HL-60/S4 treated with phorbol 12-myristate 13-acetate at 8.2 ng/mL for 4 days and 3 days (cell line): ENCODE data around the gene FIG4.
"Not testable (repeated sequence)": the region's sequence is repeated elsewhere in the genome, so short reads cannot be mapped to it uniquely, and the experiment has no call there.

Experiments used
- in situ Hi-C: fragments of 300-500 bp; cut with MboI; formaldehyde crosslinking; loops from 2 replicates; pipeline ENCODE4 v1.15.0; 2022; ENCODE audit warnings: low sequenced_read_pairs

Gene FIG4

GRCh38 chr6:109690737-109691621 lies at the start of gene FIG4, which contains the start of gene AK9:
FIG4 (plus strand) TSS chr6:109691296; CDS start chr6:109691436, 140 bp downstream.
AK9 (minus strand) TSS chr6:109691202; CDS start chr6:109675745, 15,457 bp downstream.
- in situ Hi-C loops, result no loop called here

GRCh38 chr6:109644131-109644530 lies 47.0 kb upstream of the FIG4 start:
- in situ Hi-C loops, result no loop called here

- in situ Hi-C loops, result no loop called here
Observed at GRCh38 chr6:109653264-109653663, 37.8 kb upstream of the FIG4 start.

- in situ Hi-C loops, result no loop called here
Observed at GRCh38 chr6:109655761-109656262, 35.3 kb upstream of the FIG4 start.

GRCh38 chr6:109660526-109661320 lies 30.4 kb upstream of the FIG4 start:
- in situ Hi-C loops, result no loop called here

- in situ Hi-C loops, result no loop called here
Observed at GRCh38 chr6:109662192-109662591, 28.9 kb upstream of the FIG4 start.

- in situ Hi-C loops, result no loop called here
Observed at GRCh38 chr6:109669811-109670210, 21.3 kb upstream of the FIG4 start.

GRCh38 chr6:109671733-109672132 lies 19.4 kb upstream of the FIG4 start:
- in situ Hi-C loops, result no loop called here

- in situ Hi-C loops, result no loop called here
Observed at GRCh38 chr6:109672175-109672574, 18.9 kb upstream of the FIG4 start.

GRCh38 chr6:109672839-109673238 lies 18.3 kb upstream of the FIG4 start:
- in situ Hi-C loops, result no loop called here

- in situ Hi-C loops, result no loop called here
Observed at GRCh38 chr6:109676724-109677123, 14.4 kb upstream of the FIG4 start.

GRCh38 chr6:109678240-109678639 lies 12.9 kb upstream of the FIG4 start:
- in situ Hi-C loops, result no loop called here

GRCh38 chr6:109678661-109679505 lies 12.2 kb upstream of the FIG4 start:
- in situ Hi-C loops, result not testable (repeated sequence)

- in situ Hi-C loops, result no loop called here
Observed at GRCh38 chr6:109686566-109687265, 4.4 kb upstream of the FIG4 start.

- in situ Hi-C loops, result no loop called here
Observed at GRCh38 chr6:109687271-109687761, 3.8 kb upstream of the FIG4 start.

- in situ Hi-C loops, result no loop called here
Observed at GRCh38 chr6:109690373-109690736, 741 bp upstream of the FIG4 start.

GRCh38 chr6:109693111-109693510 lies 2.0 kb downstream of the FIG4 start:
- in situ Hi-C loops, result no loop called here

- in situ Hi-C loops, result no loop called here
Observed at GRCh38 chr6:109695468-109695867, 4.4 kb downstream of the FIG4 start.

GRCh38 chr6:109696355-109696754 lies 5.3 kb downstream of the FIG4 start:
- in situ Hi-C loops, result no loop called here

- in situ Hi-C loops, result loop anchor here (10.0 to 25.0 kb wide), 2 partner anchors 334 to 686 kb away; no protein-coding TSS in a partner anchor
Observed at GRCh38 chr6:109701221-109701620, 10.1 kb downstream of the FIG4 start.
